GM19395 (cell line): ENCODE results near the gene SETDB2.

ENCODE experiments used
- ATAC-seq: cut with Tn5 transposase; IDR thresholded peaks from one replicate; pipeline ENCODE4 v1.9.1; 2021; ENCODE audit warnings: mild to moderate bottlenecking, moderate library complexity; ENCODE audit not compliant: unreplicated experiment

SETDB2 gene

GRCh38 chr13:49428041-49428763 is 15.9 kb upstream of the SETDB2 start:
- ATAC-seq, result no peak

GRCh38 chr13:49429121-49429520 is 15.0 kb upstream of the SETDB2 start:
- no peak for ATAC-seq

DNA sequence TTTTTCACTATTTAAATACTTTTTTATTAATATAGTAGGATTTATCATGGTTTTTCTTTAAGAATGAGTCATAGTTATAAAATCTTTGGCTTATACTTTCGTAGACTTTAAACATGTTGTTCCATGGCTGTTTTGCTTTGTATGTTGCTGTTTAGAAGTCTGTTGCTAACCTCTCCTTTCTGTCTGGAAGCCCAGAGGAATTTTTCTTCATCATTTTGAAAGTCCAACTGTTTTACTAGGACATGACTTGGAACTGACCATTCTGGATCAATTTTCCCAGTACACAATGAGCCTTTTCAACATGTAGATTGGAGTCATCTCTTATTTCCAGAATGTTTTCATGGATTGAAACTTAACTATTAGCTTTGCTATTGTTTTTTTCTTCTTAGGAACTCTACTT is 8.1 kb upstream of the SETDB2 start:
- ATAC-seq, result no peak

DNA sequence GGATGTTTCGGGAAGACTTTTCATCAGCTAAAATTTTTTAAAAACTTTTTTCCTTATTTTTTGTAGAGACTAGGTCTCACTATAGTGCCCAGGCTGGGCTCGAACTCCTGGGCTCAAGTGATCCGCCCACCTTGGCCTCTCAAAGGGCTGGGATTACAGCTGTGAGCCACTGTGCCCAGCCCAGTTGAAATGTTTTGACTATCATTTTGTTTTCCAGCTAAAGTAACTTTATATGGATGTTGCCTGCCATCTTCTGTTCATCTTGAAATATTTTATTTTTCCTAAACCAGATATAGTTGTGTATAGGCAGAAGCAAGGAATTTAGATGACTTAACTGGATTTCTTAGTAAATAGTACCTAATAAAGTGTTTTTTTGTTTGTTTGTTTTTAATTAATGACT is 7.2 kb upstream of the SETDB2 start:
- ATAC-seq, result no peak

- ATAC-seq, result no peak
Measured at GRCh38 chr13:49437705-49438104, 6.4 kb upstream of the SETDB2 start.

- no peak for ATAC-seq
Measured at GRCh38 chr13:49439609-49440008, 4.5 kb upstream of the SETDB2 start.

DNA sequence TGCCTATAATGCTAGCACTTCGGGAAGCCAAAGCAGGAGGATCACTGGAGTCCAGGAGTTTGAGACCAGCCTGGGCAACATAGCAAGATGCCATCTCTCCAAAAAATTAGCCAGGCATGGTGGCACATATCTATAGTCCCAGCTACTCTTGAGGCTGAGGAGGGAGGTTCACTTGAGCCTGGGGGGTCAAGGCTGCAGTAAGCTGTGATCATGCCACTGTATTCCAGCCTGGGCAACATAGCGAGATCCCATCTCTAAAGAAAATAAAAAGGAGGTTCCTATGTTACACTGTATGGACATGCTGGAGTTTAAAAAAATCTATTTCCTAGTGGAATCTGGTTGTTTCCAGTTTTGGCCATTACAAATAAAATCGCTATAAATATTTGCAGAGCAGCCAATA is 2.8 kb upstream of the SETDB2 start:
- no peak for ATAC-seq

DNA sequence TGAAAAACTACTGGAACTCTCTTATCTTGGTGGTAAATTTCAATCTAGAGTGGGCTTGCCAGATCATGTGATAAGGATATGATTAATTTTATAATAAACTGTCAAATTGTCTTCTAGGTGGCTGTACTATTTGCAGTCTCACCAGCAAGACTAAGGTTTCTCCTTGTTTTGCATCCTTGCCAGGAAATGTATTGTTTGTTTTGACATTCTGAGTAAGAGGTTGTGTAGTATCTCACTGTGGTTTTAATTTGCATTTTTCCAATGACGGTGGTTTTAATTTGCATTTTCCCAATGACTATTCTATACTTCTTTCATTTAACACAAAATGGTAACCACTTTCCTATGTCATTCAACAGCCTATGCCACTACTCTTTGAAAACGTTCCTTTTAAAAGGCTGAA is 2.2 kb upstream of the SETDB2 start:
- no peak for ATAC-seq

DNA sequence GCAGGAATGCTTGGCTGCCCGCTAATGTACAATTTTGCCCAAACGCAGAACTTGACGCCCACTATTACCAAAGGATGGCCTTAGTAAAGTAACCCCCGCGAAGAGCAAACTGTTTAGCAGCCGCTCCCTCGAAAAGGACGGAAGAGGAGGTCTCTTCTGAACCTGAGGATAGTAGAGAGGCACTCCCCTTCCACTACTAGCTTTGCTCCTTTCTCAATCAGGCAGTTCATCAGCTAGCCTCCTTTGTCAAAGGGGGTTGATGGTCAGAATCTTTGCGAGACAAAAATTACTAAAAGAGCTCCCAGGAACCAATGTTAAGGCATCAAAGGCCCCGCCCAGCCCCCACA is 744 bp upstream of the SETDB2 start:
- ATAC-seq, result no peak

GRCh38 chr13:49444524-49445395 is 686 bp downstream of the SETDB2 start:
- no peak for ATAC-seq

DNA sequence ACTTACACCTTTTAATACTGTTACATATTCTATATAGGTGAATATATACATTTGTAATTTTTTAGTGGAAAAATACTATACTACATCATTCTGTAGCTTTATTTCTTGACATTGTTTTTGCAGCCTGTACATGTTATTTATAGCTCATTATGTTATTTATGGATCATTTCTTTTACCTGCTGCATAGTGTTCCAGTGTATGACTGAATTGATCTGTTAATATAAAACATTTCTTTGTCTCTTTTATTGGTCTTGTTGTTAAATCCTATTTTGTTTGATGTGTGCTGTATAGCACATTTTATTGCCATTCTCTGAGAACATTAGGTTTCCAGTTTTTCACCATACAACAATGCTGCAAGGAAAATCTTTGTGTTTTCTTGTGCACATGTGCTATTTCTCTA is 2.4 kb downstream of the SETDB2 start:
- ATAC-seq, result no peak

- ATAC-seq, result no peak
Measured at GRCh38 chr13:49448753-49449152, 4.7 kb downstream of the SETDB2 start.

- no peak for ATAC-seq
Measured at GRCh38 chr13:49450105-49450819, 6.2 kb downstream of the SETDB2 start.

DNA sequence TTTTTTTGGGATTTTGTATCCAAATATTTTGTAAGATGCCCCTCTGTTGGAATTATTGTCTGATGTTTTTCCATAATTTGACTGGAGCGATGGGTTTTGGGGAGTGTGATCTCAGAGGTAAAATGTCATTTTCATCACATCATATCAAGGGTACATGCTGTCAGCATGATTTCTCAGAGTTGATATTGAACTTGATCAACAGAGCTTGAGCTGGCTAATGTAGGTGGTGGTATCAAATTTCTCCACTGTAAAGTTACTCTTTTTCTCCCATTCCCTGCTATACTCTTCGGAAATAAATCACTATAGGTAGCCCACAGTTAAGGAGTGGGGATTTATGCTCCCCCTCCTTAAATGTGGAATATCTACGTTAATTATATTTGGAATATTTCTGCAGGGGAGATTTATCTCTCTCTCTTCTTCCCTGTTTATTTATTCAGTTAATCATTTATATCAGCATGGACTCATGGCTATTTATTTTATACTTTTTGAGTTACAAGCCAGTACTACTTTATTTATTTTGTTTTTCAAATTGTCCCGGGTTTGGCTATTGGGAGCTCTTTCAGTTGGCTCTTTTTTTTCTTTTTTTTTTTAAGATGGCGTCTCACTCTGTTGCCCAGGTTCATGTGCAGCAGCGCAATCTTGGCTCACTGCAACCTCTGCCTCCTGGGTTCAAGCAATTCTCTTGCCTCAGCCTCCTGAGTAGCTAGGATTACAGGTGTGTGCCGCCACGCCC is 8.8 kb downstream of the SETDB2 start:
- no peak for ATAC-seq

DNA sequence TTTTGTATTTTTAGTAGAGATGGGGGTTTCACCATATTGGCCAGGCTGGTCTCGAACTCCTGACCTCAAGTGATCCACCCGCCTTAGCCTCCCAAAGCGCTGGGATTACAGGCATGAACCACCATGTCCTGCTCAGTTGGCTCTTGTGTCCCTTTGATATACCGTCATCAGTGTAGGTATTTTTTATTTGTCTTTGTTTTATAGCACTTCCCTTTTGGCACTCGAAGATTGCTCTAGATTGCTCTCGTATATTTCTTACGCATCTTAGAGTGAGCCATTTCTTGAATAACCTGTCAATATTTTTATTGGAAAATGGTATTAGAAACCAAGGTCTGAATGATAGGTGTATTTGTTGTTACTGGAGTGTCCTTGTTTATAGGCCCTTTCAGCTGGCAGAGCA is 9.4 kb downstream of the SETDB2 start:
- ATAC-seq, result no peak

- peak; percentile 97 for ATAC-seq
Measured at GRCh38 chr13:49454388-49455006, 10.4 kb downstream of the SETDB2 start.

DNA sequence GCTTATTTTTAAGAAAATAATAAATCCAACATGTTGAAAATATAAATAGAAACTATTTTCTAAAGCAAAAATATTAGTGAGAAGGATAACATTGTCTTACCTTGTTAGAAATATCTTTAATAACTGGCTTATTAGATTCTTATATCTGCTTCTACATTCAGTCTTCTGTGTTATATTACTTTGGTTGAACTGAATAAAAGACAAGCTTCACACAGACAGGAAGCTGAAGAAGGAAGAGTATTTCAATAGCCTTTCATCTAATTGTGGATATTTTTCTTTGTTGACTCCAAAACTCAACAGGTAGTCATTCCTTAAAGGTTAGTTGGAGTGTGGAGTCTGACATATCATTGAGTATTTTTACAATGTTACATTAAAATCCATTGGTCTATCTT is 10.9 kb downstream of the SETDB2 start:
- ATAC-seq, result peak; percentile 44

- no peak for ATAC-seq
Measured at GRCh38 chr13:49456156-49456555, 12.1 kb downstream of the SETDB2 start.

- ATAC-seq, result no peak
Measured at GRCh38 chr13:49457221-49457620, 13.1 kb downstream of the SETDB2 start.

- no peak for ATAC-seq
Measured at GRCh38 chr13:49459580-49459979, 15.5 kb downstream of the SETDB2 start.

DNA sequence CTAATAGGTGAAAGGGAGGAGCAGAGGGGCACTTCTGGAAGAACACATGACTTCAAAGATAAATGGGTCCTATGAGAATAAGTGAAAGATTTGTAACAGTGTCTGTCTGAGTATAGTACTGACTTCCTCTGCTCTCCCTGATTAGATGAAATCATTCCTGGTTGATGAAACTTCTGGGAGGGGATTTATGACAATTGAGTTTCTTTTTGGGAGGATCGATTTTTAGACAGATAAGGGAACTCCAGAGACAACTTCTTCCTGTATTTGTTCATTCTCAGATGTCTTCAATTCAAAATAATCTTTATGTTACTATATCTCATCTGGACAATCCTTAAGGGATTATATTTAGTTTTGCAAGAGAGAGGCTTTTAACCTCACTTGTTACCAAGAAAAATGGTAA is 20.0 kb downstream of the SETDB2 start:
- ATAC-seq, result no peak
